ENCODE measurements around the gene BSX.

- TF ChIP-seq, protein P1, sequence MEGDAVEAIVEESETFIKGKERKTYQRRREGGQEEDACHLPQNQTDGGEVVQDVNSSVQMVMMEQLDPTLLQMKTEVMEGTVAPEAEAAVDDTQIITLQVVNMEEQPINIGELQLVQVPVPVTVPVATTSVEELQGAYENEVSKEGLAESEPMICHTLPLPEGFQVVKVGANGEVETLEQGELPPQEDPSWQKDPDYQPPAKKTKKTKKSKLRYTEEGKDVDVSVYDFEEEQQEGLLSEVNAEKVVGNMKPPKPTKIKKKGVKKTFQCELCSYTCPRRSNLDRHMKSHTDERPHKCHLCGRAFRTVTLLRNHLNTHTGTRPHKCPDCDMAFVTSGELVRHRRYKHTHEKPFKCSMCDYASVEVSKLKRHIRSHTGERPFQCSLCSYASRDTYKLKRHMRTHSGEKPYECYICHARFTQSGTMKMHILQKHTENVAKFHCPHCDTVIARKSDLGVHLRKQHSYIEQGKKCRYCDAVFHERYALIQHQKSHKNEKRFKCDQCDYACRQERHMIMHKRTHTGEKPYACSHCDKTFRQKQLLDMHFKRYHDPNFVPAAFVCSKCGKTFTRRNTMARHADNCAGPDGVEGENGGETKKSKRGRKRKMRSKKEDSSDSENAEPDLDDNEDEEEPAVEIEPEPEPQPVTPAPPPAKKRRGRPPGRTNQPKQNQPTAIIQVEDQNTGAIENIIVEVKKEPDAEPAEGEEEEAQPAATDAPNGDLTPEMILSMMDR (IDR thresholded peaks at IDR 0.05; ENCODE audit: low read depth, low read length, poor library complexity, severe bottlenecking), result no peak
- no peak for TF ChIP-seq EZH2phosphoT487 (IDR thresholded peaks at IDR 0.05; ENCODE audit: borderline replicate concordance, low read length)
Observed at GRCh38 chr11:122938557-122938956, 43.1 kb downstream of the BSX start.

Data from DOHH2 (cell line).